HG02852 (cell line): ENCODE measurements around the gene NXF2.
"Not testable (repeated sequence)": the region's sequence is repeated elsewhere in the genome, so short reads cannot be mapped to it uniquely, and the experiment has no call there.

Experiments
- ATAC-seq: cut with Tn5 transposase; IDR thresholded peaks from one replicate; pipeline ENCODE4 v1.9.1; 2021; ENCODE audit warnings: mild to moderate bottlenecking, moderate library complexity; ENCODE audit not compliant: unreplicated experiment

NXF2 gene, protein sequence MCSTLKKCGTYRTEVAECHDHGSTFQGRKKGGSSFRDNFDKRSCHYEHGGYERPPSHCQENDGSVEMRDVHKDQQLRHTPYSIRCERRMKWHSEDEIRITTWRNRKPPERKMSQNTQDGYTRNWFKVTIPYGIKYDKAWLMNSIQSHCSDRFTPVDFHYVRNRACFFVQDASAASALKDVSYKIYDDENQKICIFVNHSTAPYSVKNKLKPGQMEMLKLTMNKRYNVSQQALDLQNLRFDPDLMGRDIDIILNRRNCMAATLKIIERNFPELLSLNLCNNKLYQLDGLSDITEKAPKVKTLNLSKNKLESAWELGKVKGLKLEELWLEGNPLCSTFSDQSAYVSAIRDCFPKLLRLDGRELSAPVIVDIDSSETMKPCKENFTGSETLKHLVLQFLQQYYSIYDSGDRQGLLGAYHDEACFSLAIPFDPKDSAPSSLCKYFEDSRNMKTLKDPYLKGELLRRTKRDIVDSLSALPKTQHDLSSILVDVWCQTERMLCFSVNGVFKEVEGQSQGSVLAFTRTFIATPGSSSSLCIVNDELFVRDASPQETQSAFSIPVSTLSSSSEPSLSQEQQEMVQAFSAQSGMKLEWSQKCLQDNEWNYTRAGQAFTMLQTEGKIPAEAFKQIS

DNA sequence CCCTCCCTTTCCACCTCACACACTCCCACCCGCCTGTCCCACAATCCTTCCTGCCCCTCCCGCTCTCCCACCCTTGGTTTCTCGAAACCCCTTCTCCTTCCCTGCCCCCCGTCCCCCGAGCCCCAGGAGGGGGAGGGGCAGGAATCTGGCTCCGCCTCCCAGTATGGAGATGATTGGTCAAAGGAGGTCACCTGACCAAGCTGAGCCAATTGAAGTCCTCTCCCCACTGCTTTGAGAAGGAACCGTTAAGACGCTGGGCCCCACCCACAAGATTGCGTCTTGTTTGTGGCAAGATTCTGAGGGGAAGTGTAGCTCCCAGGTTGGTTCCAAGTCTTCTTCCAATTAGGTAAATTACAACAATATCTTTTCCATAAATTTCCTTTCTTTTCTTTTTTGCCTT is at the start of gene NXF2:
Gene NXF2 (plus strand): TSS at position 275 of the 400 bp plus-strand sequence. CDS start 59,912 bp downstream, outside the sequence.
- not testable (repeated sequence) for ATAC-seq

DNA sequence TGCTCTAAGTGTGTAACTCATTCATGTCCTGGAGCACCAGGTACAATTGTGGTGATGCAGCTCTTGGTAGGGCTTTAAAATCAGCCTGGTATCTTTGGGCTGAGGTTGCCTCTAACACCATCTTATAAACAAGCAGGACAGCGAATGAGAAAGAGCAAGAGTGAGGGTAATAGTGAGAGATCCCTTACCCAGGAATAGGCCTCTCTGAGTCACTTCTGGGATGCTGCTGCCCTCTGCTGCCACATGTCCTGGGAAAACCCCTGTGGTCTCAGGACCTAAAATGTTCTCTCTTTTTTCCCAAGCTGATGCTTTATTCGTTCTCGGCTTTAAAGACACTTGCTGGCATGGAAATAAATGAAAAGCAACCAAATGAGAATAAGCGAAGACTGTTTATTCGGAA is 39.0 kb upstream of the NXF2 start:
- ATAC-seq: not testable (repeated sequence)

DNA sequence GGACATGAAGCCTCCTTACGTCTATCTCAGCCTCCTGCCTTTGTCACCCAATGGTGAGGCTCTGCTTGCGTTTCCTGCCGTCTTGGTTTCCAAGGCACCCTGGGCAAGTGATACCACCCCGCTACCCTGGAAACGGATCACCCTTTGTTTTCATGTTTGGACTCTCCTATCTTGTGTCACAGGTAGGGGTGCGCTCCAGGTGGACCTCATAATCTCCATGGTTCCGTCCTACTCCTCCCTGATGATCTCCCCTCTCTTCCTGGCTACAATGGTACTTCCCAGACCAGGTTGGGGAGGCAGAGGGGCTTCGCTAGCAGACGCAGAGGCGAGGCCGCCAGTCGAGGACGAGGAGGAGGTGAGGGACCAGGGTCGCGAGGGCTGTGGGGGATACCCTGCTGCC is 32.0 kb upstream of the NXF2 start, which contains the start of gene TCP11X1:
Gene TCP11X1 (plus strand): TSS at position 316 of the 400 bp plus-strand sequence.
- not testable (repeated sequence) for ATAC-seq

DNA sequence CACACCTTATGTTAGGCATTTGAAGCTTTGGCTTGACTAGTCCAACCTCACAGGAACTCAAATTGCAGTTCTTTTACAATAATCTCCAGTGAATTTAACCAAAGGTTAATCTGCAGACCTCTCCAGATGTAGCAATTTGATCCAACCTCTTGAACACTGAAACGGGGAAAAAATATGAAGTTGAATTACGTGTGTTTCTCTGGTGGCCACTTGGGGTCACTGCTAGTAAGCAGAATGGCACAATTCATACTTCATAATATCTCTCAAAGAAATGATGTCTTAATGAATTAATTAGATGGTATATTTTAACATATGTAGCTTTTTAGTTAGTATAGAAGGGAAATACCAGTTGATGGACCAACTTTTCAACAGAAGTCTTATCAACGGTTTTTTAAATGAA is 30.5 kb upstream of the NXF2 start:
- not testable (repeated sequence) for ATAC-seq

DNA sequence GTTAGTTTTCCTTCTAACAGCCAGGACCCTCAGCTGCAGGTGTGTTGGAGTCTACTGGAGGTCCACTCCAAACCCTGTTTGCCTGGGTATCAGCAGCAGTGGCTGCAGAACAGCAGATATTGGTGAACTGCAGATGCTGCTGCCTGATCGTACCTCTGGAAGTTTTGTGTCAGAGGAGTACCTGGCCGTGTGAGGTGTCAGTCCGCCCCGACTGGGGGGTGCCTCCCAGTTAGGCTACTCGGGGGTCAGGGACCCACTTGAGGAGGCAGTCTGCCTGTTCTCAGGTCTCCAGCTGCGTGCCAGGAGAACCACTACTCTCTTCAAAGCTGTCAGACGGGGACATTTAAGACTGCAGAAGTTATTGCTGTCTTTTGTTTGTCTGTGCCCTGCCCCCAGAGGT is 11.3 kb upstream of the NXF2 start:
- not testable (repeated sequence) for ATAC-seq

DNA sequence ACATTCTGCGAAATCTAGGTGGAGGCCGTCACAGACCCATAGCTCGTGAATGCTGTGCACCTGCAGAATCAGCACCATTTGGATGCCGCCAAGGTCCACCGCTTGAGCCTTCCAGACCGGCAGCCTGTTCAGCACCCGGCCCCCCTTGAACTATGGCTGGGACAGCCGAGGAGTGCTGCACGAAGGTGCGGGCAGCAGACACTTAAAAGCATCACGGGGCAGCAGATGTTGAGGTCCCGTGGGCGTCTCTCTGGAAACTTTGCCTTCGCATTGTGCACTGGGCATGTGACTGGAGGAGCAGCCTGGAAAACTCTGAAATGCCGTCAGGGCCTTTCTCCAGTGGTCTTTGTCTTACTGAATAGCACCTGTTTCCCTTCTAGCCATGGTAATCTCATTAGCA is 6.7 kb upstream of the NXF2 start:
- ATAC-seq: not testable (repeated sequence)

DNA sequence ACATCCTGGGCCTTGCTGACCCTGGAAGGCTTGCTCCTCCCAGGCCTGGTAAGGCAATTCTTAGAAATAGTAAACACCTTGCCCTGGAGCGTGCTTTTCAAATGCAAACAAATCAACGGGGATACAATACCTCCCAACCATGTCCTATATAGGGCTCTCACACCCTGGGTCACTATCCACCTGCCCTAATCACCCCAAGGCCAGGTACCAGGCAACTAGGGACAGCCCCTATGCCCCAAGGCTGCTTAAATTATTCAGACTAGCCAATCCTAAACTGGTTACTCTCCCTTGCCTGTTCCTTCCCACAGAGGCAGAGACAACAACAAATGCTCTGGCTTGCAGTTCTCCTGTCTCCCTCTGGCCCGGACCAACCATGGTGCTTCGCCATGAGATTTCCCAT is 25.3 kb downstream of the NXF2 start:
- not testable (repeated sequence) for ATAC-seq

DNA sequence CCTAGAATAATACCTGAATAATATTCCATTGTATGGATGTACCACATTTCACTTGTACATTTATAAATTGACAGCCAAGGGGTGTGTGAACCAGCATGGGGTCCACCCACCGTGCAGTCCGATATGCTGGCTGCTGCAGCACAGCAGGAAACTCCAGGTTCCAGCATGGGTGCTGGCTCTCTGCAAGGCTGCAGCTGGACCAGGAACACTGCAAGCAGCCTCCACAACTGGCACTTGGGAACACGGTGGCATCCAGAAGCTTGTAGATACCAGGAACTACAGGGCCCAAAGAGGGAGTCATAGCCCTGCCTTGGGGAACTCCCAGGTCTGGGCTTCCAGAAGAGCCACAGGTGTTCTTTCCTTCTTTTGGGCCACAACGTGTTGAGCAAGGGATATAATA is 91.2 kb downstream of the NXF2 start:
- ATAC-seq: no peak

DNA sequence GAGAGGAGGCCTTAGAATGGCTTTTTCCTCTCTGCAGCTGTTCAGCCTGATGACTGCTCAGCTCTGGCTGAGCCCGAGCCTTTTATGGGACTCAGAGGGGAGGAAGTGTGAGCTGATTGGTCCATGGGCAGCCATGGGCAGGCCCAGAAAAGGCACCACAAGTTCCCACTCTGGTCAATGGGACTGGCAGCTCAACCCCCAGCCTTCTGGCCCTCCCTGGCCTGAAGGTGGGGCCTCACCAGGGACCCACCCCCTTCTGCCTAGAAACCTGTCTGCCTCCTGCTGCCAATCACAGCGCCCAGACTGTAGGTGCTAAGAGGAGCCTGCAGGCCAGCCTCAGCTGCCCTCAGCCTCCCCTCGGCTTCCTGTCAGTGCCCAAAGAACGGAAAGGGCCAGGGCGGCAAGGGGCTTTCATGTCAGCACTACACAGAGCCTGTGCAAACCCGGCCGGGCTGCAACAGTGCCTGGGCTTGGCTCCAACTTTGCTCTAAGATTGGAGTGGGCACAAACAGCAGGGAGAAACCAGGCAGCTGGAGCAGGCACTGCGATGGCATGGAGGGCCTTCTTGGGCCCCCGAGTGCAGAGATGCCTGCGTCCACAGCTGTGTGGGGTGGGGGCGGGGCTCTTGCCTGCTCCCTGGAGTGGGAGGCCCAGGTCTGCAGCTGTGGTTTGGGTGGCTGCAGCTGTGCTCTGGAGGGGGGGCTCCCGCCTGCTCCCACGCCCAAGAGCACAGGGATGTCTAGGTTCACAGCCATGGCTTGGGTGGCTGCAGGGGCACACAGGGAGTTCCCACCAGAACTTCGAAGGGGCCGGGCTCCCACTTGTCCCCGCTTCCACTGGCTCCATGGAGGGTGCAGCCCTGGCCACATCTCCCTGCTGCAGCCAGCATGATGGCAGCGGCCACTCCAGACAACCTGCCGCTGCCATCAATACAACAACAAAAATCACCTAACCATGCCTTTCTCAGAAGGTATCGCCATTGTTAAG is 92.6 kb downstream of the NXF2 start:
- ATAC-seq: no peak

DNA sequence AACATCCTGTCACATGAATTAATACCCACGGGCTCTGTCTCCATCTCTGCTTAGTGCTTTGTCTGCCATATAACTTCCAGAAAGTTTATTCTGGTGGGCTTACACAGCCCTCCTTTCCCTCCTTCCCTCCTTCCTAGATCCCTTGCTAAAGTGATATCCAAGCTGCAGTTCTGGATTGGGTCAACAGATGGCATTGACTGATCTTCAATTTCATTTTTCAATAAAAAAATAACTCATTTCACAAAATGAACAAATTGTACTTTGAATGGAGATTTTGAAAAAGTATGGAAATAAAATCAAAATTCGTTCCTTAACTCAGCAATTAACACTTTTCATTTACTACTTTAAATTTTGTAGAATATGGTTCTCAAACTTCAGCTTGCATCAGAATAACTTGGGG is 94.9 kb downstream of the NXF2 start:
- no peak for ATAC-seq

DNA sequence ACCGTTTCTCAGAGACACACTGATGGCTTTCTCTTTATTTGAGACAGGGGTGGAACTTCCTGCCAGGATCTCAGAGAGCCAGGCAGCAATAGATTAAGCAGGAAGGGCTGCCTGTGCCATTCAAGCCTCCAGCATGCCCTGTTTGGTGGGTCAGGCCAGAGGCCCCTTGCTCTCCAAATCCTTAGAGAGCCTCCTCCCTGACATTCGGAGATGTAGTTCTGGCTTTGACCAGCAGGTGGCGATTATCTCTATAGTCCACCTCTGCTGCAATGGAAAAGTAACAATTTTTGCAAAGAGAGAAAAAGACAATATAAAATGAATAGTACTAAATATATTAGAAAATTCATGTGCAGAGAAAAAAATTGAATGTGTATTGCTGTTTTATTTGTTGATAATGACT is 98.9 kb downstream of the NXF2 start:
- ATAC-seq: no peak
